MG63 (cell line): Measurements from ENCODE around the gene POLR2B. TPM values are rescaled to one million over a fixed set of nuclear protein-coding genes. Genes with fewer than 3 reads are reported as not detected.
A peak's percentile ranks its signal among the peaks of the same experiment; 100 is the strongest.
"Not testable (repeated sequence)": the region's sequence is repeated elsewhere in the genome, so short reads cannot be mapped to it uniquely, and the experiment has no call there.

Experiments
- DNase-seq: peaks from one replicate; pipeline ENCODE4 v3.0.0-alpha.2; 2020
- H3K27me3 ChIP-seq: fragments of 250-450 bp; sonication (Bioruptor Pico); 2 replicates; pipeline ENCODE4 v1.5.1; 2020; ENCODE audit warnings: mild to moderate bottlenecking, moderate library complexity
- H3K36me3 ChIP-seq: fragments of 250-450 bp; sonication (Bioruptor Pico); 2 replicates; pipeline ENCODE4 v1.5.1; 2020; ENCODE audit warnings: mild to moderate bottlenecking, moderate library complexity
- H3K4me3 ChIP-seq: fragments of 250-450 bp; sonication (Bioruptor Pico); 2 replicates; pipeline ENCODE4 v1.5.1; 2020; ENCODE audit warnings: mild to moderate bottlenecking, moderate library complexity
- H3K9me3 ChIP-seq: fragments of 250-450 bp; sonication (Bioruptor Pico); 2 replicates; pipeline ENCODE4 v1.5.1; 2020; ENCODE audit warnings: mild to moderate bottlenecking, moderate library complexity
- total RNA-seq: library from RNA; depleted of rRNA; stranded (reverse); fragments of >200 nt; shearing (Covaris generic); gene quantifications from 2 replicates; pipeline ENCODE4 v1.2.3, GENCODE V29; 2014; ENCODE audit warnings: low replicate concordance; rRNA removed

POLR2B gene
- 87.9 and 103 TPM in 2 replicates for total RNA-seq

DNA sequence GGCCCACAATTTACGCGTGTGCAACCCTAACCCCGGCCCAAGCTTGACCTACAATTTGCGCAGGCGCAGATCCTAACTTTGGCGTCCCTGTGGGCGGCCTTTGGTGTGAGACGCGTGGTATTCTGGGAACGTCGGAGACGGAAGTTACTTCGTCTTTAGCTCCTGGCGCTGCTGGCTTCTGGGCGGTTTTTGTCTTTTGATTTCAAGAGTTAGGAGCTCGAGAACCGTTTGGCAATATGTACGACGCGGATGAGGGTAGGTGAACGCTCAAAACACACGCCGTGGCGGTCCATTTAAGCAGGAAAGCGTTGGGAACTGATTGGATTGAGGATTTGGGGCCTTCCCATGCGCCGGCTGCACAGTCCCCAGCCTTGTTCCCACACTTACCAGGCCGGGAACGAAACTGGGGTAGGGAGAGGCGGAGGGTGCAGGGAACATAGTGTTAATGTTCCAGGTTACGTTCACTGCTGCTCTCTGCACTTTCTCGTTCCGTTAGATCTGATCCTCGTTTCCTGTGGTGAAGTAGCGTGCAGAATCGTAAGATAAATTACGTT lies at the start of gene POLR2B:
POLR2B (plus strand) TSS at position 147 of the 554 bp plus-strand sequence; CDS start at position 237, 90 bp downstream.
- no peaks in the 10 kb centered on the region for H3K27me3 ChIP-seq
- DNase-seq = peak; percentile 92
- peak within 1 kb of the TSS; percentile 90 for H3K4me3 ChIP-seq
- 0 out of 2 replicates have a peak, but pooled peaks cover 3% of the 10 kb centered on the region for H3K9me3 ChIP-seq
- peaks cover 10% of the 10 kb centered on the region for H3K36me3 ChIP-seq

DNA sequence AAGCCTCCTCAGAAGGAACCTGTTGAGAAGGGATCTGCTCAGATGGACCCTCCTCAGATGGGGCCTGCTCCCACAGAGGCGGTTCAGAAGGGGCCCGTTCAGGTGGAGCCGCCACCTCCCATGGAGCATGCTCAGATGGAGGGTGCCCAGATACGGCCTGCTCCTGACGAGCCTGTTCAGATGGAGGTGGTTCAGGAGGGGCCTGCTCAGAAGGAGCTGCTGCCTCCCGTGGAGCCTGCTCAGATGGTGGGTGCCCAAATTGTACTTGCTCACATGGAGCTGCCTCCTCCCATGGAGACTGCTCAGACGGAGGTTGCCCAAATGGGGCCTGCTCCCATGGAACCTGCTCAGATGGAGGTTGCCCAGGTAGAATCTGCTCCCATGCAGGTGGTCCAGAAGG lies 48.1 kb upstream of the POLR2B start:
- Histone ChIP-seq H3K4me3 (no peak overlapping the region), H3K36me3 (peaks cover 14% of the 10 kb centered on the region), H3K27me3 (no peaks in the 10 kb centered on the region), H3K9me3 (no peaks in the 10 kb centered on the region)
- no peak for DNase-seq

DNA sequence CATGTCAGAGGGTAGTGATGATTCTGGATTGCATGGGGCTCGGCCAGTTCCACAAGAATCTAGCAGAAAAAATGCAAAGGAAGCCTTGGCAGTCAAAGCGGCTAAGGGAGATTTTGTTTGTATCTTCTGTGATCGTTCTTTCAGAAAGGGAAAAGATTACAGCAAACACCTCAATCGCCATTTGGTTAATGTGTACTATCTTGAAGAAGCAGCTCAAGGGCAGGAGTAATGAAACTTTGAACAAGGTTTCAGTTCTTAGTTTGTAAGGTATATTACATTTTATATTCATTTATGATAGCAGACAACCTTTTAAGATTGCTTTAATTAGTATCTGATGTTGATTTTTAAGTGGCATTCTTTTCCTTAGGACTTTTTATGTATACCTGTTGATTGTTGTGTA lies 46.8 kb upstream of the POLR2B start:
- no peak for DNase-seq

DNA sequence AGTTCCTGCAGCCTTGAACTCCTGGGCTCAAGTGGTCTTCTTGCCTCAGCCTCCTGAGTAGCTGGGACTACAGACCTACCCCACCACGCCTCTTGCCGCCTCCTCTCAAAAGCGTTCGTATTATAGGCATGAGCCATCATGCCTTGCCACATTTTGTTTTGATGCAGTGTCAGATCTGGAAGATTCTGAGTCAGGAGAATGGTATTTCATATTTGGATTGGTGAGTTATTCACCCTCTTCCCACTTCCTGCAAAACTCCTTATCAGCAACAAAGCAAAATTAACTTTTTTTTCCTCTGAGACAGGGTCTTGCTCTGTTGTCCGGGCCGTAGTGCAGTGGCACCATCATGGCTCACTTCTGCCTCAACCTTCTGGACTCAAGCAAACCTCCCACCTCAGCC lies 41.4 kb upstream of the POLR2B start:
- Histone ChIP-seq H3K4me3 (no peak overlapping the region), H3K9me3 (no peaks in the 10 kb centered on the region), H3K36me3 (peaks cover 11% of the 10 kb centered on the region), H3K27me3 (no peaks in the 10 kb centered on the region)
- peak; percentile 50 for DNase-seq

More for the DNA sequence above, 46.8 kb upstream of the POLR2B start:
- H3K4me3 ChIP-seq = no peak overlapping the region
- no peaks in the 10 kb centered on the region for H3K27me3 ChIP-seq
- no peaks in the 10 kb centered on the region for H3K9me3 ChIP-seq
- peaks cover 14% of the 10 kb centered on the region for H3K36me3 ChIP-seq

DNA sequence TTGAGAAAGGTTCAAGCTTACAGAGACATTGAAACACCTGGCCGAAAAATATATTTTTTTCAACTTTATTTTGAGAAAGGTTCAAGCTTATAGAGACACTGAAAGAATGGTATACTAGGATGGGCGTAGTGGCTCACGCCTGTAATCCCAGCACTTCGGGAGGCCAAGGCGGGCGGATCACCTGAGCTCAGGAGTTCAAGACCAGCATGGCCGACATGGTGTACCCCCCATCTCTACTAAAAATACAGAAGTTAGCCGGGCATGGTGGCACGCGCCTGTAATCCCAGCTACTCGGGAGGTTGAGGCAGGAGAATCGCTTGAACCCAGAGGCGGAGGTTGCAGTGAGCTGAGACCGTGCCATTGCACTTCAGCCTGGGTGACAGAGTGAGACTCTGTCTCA lies 38.9 kb upstream of the POLR2B start:
- not testable (repeated sequence) for H3K9me3 ChIP-seq, H3K36me3 ChIP-seq, DNase-seq, H3K4me3 ChIP-seq, H3K27me3 ChIP-seq

DNA sequence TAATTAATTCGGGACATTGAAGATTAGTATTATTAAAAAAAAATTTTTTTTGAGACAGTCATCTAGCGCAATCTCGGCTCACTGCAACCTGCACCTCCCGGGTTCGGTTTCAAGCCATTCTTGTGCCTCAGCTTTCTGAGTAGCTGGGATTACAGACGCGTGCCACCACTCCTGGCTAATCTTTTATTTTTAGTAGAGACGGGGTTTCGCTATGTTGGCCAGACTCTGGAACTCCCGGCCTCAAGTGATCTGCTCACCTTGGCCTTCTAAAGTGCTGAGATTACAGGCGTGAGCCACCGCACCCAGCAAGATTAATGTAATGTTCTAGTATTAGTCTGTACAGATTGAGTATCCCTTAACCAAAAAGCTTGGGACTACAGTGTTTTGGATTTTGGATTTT lies 38.3 kb upstream of the POLR2B start:
- H3K4me3 ChIP-seq = no peak overlapping the region
- H3K9me3 ChIP-seq = no peaks in the 10 kb centered on the region
- no peak for DNase-seq
- peaks cover 8% of the 10 kb centered on the region; the same call in 1 of the 2 replicates for H3K36me3 ChIP-seq
- no peaks in the 10 kb centered on the region for H3K27me3 ChIP-seq

DNA sequence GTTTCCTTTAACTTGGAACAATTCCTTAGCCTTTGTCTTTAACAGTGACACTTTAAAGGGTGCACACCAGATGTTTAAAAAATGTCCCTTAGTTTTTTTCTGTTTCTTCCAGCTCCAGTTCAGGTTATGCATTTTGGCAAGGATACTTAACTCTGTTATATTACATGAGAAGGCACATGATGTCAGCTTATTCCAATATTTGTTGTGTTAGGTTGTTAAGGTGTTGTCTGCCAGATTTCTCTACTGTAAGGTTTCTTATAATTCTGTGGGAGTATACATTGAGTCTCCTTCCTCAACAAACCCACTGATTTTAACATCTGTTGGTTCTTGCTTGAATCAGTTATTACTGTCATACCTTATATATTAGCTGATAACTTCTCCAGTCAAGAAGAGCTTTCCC lies 37.7 kb upstream of the POLR2B start:
- DNase-seq = no peak
- Histone ChIP-seq H3K9me3 (no peaks in the 10 kb centered on the region), H3K36me3 (peaks cover 8% of the 10 kb centered on the region; the same call in 1 of the 2 replicates), H3K27me3 (no peaks in the 10 kb centered on the region), H3K4me3 (no peak overlapping the region)

DNA sequence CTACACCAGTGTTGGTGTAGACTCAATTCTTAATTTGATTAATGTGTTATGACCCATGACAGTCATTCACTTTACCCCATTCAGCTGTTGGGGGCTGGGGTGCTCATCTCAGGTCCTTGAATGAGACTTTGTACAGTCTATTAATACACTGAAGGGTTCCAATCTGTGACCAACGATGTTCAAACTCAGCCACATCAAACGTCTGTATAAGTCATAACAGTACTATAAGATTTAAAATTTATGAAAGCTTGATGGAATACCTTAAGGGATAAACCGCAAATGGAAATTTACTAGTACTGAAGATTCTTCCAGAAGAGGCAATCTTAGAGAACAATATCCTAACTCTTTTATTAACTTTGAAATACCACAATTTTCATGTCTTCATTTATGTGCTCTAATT lies 37.3 kb upstream of the POLR2B start:
- no peaks in the 10 kb centered on the region for H3K9me3 ChIP-seq
- no peaks in the 10 kb centered on the region for H3K27me3 ChIP-seq
- no peak overlapping the region for H3K4me3 ChIP-seq
- no peak for DNase-seq
- peaks cover 8% of the 10 kb centered on the region; the same call in 1 of the 2 replicates for H3K36me3 ChIP-seq

DNA sequence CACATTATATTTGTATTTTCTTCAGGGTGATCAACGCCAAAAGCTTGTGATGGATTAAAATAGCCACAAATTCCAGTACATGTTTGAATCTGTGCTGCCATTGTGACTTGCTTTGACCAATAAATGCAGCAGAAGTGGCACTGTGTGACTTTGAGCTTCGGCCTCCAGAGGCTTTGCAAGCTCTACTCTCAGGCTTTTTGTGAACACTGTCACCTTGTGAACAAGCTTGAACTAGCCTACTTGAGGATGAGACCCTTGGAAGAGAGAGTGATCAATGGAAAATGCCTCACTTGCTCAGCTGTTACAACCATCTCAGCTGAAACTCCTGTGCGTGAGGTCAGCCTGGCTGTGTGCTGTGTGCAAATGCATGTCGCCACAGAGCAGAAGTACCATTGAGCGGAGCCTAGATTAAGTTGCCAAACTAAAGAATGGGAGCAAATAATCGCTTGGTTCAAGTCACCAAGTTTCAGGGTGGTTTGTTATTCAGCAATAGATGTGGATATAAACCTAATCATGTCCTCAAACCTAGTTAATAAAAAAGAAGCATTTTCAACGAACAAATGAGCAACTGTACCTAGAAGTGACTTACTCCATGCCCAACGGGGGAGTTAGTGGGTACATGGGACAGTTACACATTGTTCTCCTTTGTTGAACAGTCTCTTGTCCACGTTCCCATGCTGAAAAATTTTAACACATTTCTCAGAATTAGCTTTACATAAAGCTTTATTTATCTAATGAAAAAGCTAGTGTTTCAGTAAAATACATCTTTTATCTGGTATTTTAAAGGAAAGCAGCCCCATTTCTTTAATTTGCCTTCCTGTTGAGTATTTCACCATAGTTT lies 24.8 kb upstream of the POLR2B start:
- H3K36me3 ChIP-seq = no peaks in the 10 kb centered on the region
- H3K27me3 ChIP-seq = no peaks in the 10 kb centered on the region
- no peak overlapping the region for H3K4me3 ChIP-seq
- no peak for DNase-seq
- H3K9me3 ChIP-seq = no peaks in the 10 kb centered on the region

DNA sequence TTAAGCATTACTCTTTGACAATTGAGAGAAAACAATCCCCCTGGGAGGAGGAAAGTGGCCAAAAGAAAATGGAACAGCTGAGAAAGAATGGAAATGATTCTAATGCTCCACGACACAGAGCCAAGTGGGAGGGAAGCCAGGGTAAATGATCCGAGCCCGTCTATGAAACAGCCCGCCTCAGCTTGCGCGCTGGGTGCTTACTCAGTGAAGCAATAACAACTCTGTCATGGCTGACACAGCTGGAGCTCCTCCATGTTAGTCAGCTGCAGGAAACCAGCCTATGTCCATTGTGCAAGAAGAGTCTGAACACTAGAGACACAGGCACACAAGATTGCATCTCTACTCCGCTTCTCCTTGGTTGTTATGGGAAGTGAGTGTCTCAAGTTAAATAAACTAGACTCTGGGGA lies 20.6 kb upstream of the POLR2B start:
- Histone ChIP-seq H3K9me3 (no peaks in the 10 kb centered on the region), H3K4me3 (no peak overlapping the region), H3K27me3 (no peaks in the 10 kb centered on the region), H3K36me3 (no peaks in the 10 kb centered on the region; the same call in 1 of the 2 replicates)
- DNase-seq = peak; percentile 92

DNA sequence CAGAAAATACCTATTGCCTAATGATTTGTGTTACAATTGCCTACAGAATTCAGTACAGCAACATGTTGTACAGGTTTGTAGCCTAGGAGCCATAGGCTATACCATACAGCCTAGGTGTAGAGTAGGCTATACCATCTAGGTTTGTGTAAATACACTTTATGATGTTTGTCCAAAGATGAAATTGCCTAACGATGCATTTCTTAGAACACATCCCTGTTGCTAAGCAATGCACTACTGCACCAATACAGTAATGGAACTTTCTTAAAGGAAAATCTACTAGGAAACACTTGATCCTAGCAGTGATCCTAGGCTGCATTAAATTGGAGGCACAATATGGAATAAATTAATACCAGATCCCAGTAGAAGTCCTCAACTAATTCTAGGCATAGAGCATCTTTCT lies 19.6 kb upstream of the POLR2B start:
- no peak for DNase-seq
- no peaks in the 10 kb centered on the region; the same call in 1 of the 2 replicates for H3K36me3 ChIP-seq
- H3K4me3 ChIP-seq = no peak overlapping the region
- no peaks in the 10 kb centered on the region for H3K27me3 ChIP-seq
- H3K9me3 ChIP-seq = no peaks in the 10 kb centered on the region

DNA sequence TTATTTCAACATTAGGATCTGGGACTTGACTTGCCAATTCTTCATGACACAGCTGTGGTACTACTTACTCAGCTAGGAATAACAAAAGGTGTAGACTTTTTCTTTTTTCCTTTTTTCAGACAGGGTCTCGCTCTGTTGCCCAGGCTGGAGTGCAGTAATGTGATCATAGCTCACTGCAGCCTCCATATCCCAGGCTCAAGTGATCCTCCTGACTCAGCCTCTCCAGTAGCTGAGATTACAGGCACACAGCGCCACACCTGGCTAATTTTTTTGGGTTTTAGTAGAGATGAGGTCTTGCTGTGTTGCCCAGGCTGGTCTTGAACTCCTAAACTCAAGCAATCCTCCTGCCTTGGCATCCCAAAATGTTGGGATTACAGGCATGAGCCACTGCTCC lies 17.6 kb upstream of the POLR2B start:
- no peak for DNase-seq
- Histone ChIP-seq H3K36me3 (no peaks in the 10 kb centered on the region; the same call in 1 of the 2 replicates), H3K27me3 (no peaks in the 10 kb centered on the region), H3K4me3 (no peak overlapping the region), H3K9me3 (no peaks in the 10 kb centered on the region)

DNA sequence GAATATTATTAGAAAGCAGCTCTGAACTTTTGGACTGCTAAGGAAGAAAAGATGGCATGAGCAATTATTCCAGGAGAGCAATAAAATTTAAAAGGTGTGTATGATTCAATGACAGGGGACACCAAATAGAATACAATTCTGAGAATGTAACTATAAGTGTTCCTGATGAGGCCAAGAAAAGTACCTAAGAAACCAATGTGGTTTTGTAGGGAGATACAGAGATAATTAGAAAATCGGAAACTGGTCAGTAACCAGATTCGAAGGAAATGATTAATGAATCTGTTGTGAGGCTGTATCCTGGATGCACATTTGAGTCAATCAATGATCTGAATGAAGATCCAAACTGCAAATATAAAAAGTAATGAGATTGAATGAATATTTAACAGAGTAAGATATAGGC lies 7.3 kb upstream of the POLR2B start:
- H3K9me3 ChIP-seq = peaks cover 8% of the 10 kb centered on the region; the same call in 1 of the 2 replicates
- DNase-seq = no peak
- H3K27me3 ChIP-seq = no peaks in the 10 kb centered on the region
- H3K4me3 ChIP-seq = no peak overlapping the region
- peaks cover 38% of the 10 kb centered on the region for H3K36me3 ChIP-seq

DNA sequence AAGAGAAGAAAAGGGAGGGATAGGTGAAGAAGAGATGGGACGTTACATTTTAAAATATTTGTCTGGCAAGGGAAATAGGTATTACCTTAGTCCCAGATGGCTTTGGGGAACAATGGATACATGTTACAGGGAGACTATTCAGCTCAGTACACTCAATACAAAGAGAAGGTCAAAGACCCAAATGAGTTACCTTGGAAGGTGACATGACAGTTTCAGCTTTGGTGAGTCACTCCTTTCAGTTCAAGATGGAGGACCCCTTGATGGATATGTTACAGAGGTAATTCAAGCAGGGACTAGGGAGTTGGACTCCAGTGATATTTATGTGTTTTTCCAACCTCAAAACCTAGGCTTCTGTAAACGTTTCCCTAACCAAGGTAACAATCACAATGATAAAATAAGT lies 6.3 kb upstream of the POLR2B start:
- Histone ChIP-seq H3K27me3 (no peaks in the 10 kb centered on the region), H3K36me3 (peaks cover 36% of the 10 kb centered on the region), H3K4me3 (no peak overlapping the region), H3K9me3 (peaks cover 8% of the 10 kb centered on the region; the same call in 1 of the 2 replicates)
- DNase-seq = no peak

DNA sequence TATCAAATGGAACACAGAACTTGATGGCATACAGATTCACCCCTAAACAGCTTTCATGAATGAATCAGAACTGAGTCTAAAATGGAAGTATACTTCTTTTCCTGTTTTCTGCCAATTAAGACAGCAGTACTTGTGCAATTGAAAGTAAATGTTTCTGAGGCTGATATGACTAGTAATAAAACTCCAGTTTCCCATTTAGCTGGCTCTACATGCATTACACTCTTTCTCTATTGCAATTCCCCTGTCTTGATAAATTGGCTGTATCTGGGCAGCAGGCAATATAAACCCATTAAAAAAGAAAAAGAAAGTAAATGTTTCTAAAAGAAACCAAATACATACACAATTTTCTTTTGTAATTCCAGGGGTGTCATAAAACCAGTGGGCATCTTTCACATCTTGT lies 5.9 kb upstream of the POLR2B start:
- H3K36me3 ChIP-seq = peaks cover 34% of the 10 kb centered on the region
- H3K9me3 ChIP-seq = peaks cover 8% of the 10 kb centered on the region; the same call in 1 of the 2 replicates
- DNase-seq = no peak
- H3K27me3 ChIP-seq = no peaks in the 10 kb centered on the region
- no peak overlapping the region for H3K4me3 ChIP-seq

DNA sequence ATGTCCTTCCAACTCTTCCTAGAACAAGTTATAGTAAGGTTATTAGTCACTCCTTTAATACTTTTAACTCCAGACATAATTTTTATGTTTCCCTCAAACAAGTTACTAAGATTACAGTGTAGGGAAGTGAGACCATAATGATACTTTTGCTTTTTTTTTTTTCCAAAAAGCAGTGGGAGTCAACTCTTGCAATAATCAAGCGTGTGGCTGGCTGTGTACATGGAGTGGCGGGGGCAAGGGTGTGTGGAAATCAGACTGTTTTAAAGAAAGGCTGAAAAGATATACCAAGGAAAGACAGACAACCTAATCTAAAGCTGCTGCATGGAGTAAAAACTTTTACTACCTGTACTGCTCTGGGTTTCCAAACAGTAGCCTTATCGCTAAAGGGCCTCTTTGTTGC lies 5.4 kb upstream of the POLR2B start:
- Histone ChIP-seq H3K36me3 (peaks cover 32% of the 10 kb centered on the region), H3K27me3 (no peaks in the 10 kb centered on the region), H3K9me3 (peaks cover 8% of the 10 kb centered on the region; the same call in 1 of the 2 replicates), H3K4me3 (no peak overlapping the region)
- DNase-seq = no peak

DNA sequence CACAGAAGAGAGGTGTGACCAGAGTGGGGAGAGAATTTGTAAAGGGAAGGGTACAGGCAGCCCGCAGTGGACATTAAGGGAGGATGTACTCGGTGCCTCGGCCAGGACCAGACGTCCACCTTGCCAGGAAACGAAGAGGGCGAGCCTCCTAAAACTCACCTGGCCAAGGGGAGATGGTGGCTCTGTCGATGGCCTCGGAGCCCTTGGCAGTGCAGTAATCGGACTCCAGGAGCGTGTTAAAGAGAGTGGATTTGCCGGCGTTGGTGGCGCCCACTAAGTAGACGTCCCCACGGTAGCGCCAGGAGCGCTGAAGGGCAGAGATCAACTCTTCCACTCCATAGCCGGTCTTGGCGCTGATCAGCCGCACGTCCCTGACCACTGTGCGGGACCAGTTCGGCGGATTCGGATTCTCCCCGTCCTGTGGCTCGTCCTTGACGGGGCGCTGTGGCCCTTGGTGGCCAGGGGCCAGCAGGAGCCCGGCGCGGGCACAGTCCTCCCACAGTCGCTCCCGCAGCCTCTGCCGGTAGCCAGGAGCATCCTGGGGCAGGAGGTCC lies 2.3 kb upstream of the POLR2B start:
- Histone ChIP-seq H3K27me3 (no peaks in the 10 kb centered on the region), H3K4me3 (peak overlapping the region; percentile 90), H3K9me3 (peaks cover 8% of the 10 kb centered on the region; the same call in 1 of the 2 replicates), H3K36me3 (peaks cover 30% of the 10 kb centered on the region)
- DNase-seq = peak; percentile 3
